ENCODE results near the gene RORB. TPM values are rescaled to one million over a fixed set of nuclear protein-coding genes. Genes with fewer than 3 reads are reported as not detected.

The RORB gene
- total and polyA plus RNA-seq, 4 donors = 0.01 to 0.05 TPM; not detected in 2

- Histone ChIP-seq H3K4me1 (ENCODE audit: control insufficient read depth in 4 of 4, insufficient read depth in 4 of 4, low read length in 3 of 4) (peaks cover 10 to 42% (median 37%) of the 10 kb centered on the region in 4 donors), H3K27me3 (ENCODE audit: control insufficient read depth in 4 of 4, insufficient read depth in 4 of 4, low read length in 3 of 4) (peaks cover under 1 to 16% (median 5%) of the 10 kb centered on the region in 4 donors), H3K9ac (ENCODE audit: low read depth in 1 of 2, low read length in 2 of 2) (no peak overlapping the region), H3K9me3 (ENCODE audit: control insufficient read depth in 4 of 4, low read length in 3 of 4) (no peaks in the 10 kb centered on the region), H3K4me3 (ENCODE audit: low read depth in 1 of 3, low read length in 3 of 3) (no peak overlapping the region), H3K36me3 (ENCODE audit: control insufficient read depth in 4 of 4, insufficient read depth in 3 of 4, low read depth in 1 of 4, low read length in 3 of 4) (no peaks in the 10 kb centered on the region), H3K27ac (ENCODE audit: low read depth in 1 of 2, low read length in 2 of 2) (no peak overlapping the region)
- TF ChIP-seq ZBTB33 (IDR thresholded peaks at IDR 0.05) (no peak), CTCF (IDR thresholded peaks at IDR 0.05; ENCODE audit: low read depth, low read length, missing input control) (no peak), JUND (IDR thresholded peaks at IDR 0.05) (no peak), MAX (IDR thresholded peaks at IDR 0.05) (no peak), SP1 (IDR thresholded peaks at IDR 0.05) (no peak), RAD21 (IDR thresholded peaks at IDR 0.05) (no peak), FOXA1 (IDR thresholded peaks at IDR 0.05) (no peak), FOXA2 (IDR thresholded peaks at IDR 0.05) (no peak), HNF4G (IDR thresholded peaks at IDR 0.05) (no peak), GABPA (IDR thresholded peaks at IDR 0.05 in 1 of 2, conservative IDR thresholded peaks at IDR 0.05 in 1 of 2) (no peak), REST (IDR thresholded peaks at IDR 0.05) (no peak), RXRA (IDR thresholded peaks at IDR 0.05) (no peak), HNF4A (conservative IDR thresholded peaks at IDR 0.05) (no peak), TAF1 (conservative IDR thresholded peaks at IDR 0.05) (no peak), EGR1 (IDR thresholded peaks at IDR 0.05; ENCODE audit: low read depth in 2 of 2) (no peak), ATF3 (IDR thresholded peaks at IDR 0.05) (no peak), NR2F2 (IDR thresholded peaks at IDR 0.05) (no peak), YY1 (IDR thresholded peaks at IDR 0.05) (no peak)
- no peak for DNase-seq (ENCODE audit: low spot score)
- WGBS = 33% methylated on average over 2 of the region's 2 CpGs
Observed at GRCh38 chr9:74501570-74501969, 4.4 kb downstream of the RORB start.

All from liver (tissue), 9 donors.